K562 (cell line): ENCODE measurements around the gene NOM1. TPM values are rescaled to one million over a fixed set of nuclear protein-coding genes. Genes with fewer than 3 reads are reported as not detected.

Experiments
- ATAC-seq: fragments of 200-7000 bp; cut with Tn5 transposase; 3 replicates; pipeline ENCODE4 v1.9.1; 2020; ENCODE audit warnings: moderate library complexity
- BruUV-seq: library from RNA; stranded (reverse); fragments of 400-500 nt; replicated peaks from 2 replicates; lab custom pipeline; 2021; lab: Mats Ljungman, UMichigan
- CTCF ChIA-PET: fragments of 300-600 bp; formaldehyde crosslinking; extraction: SDS; loops from one replicate; lab custom pipeline; 2021; ENCODE audit warnings: low intra/inter-chr PET ratio; lab: Yijun Ruan, JAX
- POLR2A ChIA-PET: fragments of 300-600, 350-650 bp; sonication (Branson Sonifier 250); formaldehyde crosslinking; extraction: SDS; loops from one replicate; lab custom pipeline; 2021; ENCODE audit warnings: antibody characterized with exemption, inconsistent platforms; lab: Yijun Ruan, JAX
- DNase-seq, 4 experiments: peaks; one replicate each; pipeline versions ENCODE4 v3.0.0 to v3.0.0-alpha.2; 2011 to 2018; ENCODE audit warnings: low spot score in 3 of 4, mixed read lengths in 3 of 4; ENCODE audit errors: extremely low read depth in 1 of 4
- FAIRE-seq: peaks from 2 replicates; lab custom pipeline; 2011; peaks lifted over from hg19 to GRCh38; lab: Jason Lieb, UNC
- H2AFZ ChIP-seq: 2 replicates; pipeline ENCODE4 v1.6.0; 2011; ENCODE audit warnings: low read depth, low read length, control low read depth, inconsistent platforms
- H3K27ac ChIP-seq: fragments of 200-600 bp; 3 replicates; pipeline ENCODE4 v1.8.0; 2011; ENCODE audit warnings: low read depth, mild to moderate bottlenecking, control low read depth, inconsistent platforms, low read length, moderate library complexity, mixed read lengths; ENCODE audit errors: extremely low read depth
- H3K27me3 ChIP-seq, 2 experiments: fragments of 300-600 bp in 1 of 2; 2 replicates in 1 of 2; 3 replicates in 1 of 2; pipeline versions ENCODE4 v1.6.0 to v1.8.0; 2011; ENCODE audit warnings: inconsistent platforms in 2 of 2, low read length in 2 of 2, mild to moderate bottlenecking in 1 of 2, mixed read lengths in 1 of 2, moderate library complexity in 1 of 2; ENCODE audit not compliant: control insufficient read depth in 2 of 2, insufficient read depth in 2 of 2
- H3K36me3 ChIP-seq: fragments of 300-600 bp; 3 replicates; pipeline ENCODE4 v1.8.0; 2011; ENCODE audit warnings: mild to moderate bottlenecking, low read length, inconsistent platforms; ENCODE audit not compliant: control insufficient read depth, insufficient read depth
- H3K4me1 ChIP-seq, 2 experiments: fragments of 200-600 bp in 1 of 2; replicated peaks in 1 of 2; 2 replicates in 1 of 2; 3 replicates in 1 of 2; pipeline versions ENCODE4 v1.5.1 to v1.8.0; 2011; ENCODE audit warnings: inconsistent platforms in 2 of 2, low read length in 2 of 2, mild to moderate bottlenecking in 1 of 2, mixed read lengths in 1 of 2, moderate library complexity in 1 of 2; ENCODE audit not compliant: control insufficient read depth in 2 of 2, insufficient read depth in 2 of 2
- H3K4me2 ChIP-seq: 2 replicates; pipeline ENCODE4 v1.6.1; 2011; ENCODE audit warnings: low read length, control low read depth, inconsistent platforms, mixed read lengths; ENCODE audit not compliant: insufficient read depth
- H3K4me3 ChIP-seq: fragments of 200-600 bp; sonication (generic), shearing (Covaris generic); 2 replicates; pipeline ENCODE4 v1.5.1; 2016; ENCODE audit warnings: control low read depth, inconsistent platforms
- H3K79me2 ChIP-seq: fragments of 200-600 bp; 3 replicates; pipeline ENCODE4 v1.8.0; 2011; ENCODE audit warnings: low read length, inconsistent platforms; ENCODE audit not compliant: control insufficient read depth, insufficient read depth
- H3K9ac ChIP-seq, 2 experiments: 2 replicates each; pipeline versions ENCODE4 v1.6.0 to v1.6.1; 2011; ENCODE audit warnings: low read depth in 2 of 2, low read length in 2 of 2, control low read depth in 1 of 2, inconsistent platforms in 1 of 2, mild to moderate bottlenecking in 1 of 2, mixed read lengths in 1 of 2; ENCODE audit not compliant: insufficient read depth in 1 of 2
- H3K9me1 ChIP-seq: one replicate; pipeline ENCODE4 v1.6.0; 2011; ENCODE audit warnings: inconsistent platforms, mild to moderate bottlenecking, low read length, moderate library complexity; ENCODE audit not compliant: control insufficient read depth, insufficient read depth
- H3K9me3 ChIP-seq: replicated peaks from 2 replicates; pipeline ENCODE4 v1.5.1; 2011; ENCODE audit warnings: low read depth, low read length, inconsistent platforms; ENCODE audit not compliant: control insufficient read depth, insufficient read depth
- H4K20me1 ChIP-seq: replicated peaks from 2 replicates; pipeline ENCODE4 v1.6.1; 2011; ENCODE audit warnings: low read length, inconsistent platforms, mixed read lengths; ENCODE audit not compliant: control insufficient read depth, insufficient read depth
- ARID4B ChIP-seq: sonication (generic); formaldehyde crosslinking; IDR thresholded peaks from 2 replicates; pipeline ENCODE4 v1.8.0; 2022; ENCODE audit warnings: mild to moderate bottlenecking, missing genetic modification reagents
- ASH1L ChIP-seq: fragments of 450-650 bp; IDR thresholded peaks from 2 replicates; pipeline ENCODE4 v1.6.1; 2018; ENCODE audit warnings: borderline replicate concordance, mild to moderate bottlenecking, low read depth; ENCODE audit not compliant: partially characterized antibody
- DACH1 ChIP-seq: fragments of 450-650 bp; IDR thresholded peaks from 2 replicates; pipeline ENCODE4 v1.6.1; 2018; ENCODE audit not compliant: partially characterized antibody
- GATAD2B ChIP-seq: fragments of 450-650 bp; IDR thresholded peaks from 2 replicates; pipeline ENCODE4 v1.6.1; 2017; ENCODE audit warnings: mild to moderate bottlenecking, borderline replicate concordance
- KDM2B ChIP-seq: fragments of 250-450 bp; sonication (Bioruptor Pico); IDR thresholded peaks from 2 replicates; pipeline ENCODE4 v1.8.0; 2021; ENCODE audit warnings: mild to moderate bottlenecking, moderate library complexity
- NFIC ChIP-seq: fragments of 450-650 bp; IDR thresholded peaks from 2 replicates; pipeline ENCODE4 v1.6.1; 2017; ENCODE audit warnings: mild to moderate bottlenecking, inconsistent platforms
- PTRF ChIP-seq: fragments of 450-650 bp; IDR thresholded peaks from 2 replicates; pipeline ENCODE4 v1.6.1; 2016; ENCODE audit warnings: mild to moderate bottlenecking, missing genetic modification characterization, missing compliant biosample characterization
- PURB ChIP-seq: sonication (generic); formaldehyde crosslinking; IDR thresholded peaks from 2 replicates; pipeline ENCODE4 v1.9.0; 2021; ENCODE audit warnings: low read depth, mild to moderate bottlenecking, missing genetic modification reagents
- RBM25 ChIP-seq: fragments of 200-400 bp; formaldehyde crosslinking; IDR thresholded peaks from 2 replicates; pipeline ENCODE4 v1.6.1; 2018; ENCODE audit warnings: low read length, low read depth, moderate library complexity; ENCODE audit not compliant: severe bottlenecking
- YY1 ChIP-seq, 3 experiments: IDR thresholded peaks; 2 replicates each; pipeline ENCODE4 v1.6.1; 2011; ENCODE audit warnings: low read length in 2 of 3, mild to moderate bottlenecking in 2 of 3, moderate library complexity in 2 of 3, borderline replicate concordance in 1 of 3, control low read depth in 1 of 3, low read depth in 1 of 3; ENCODE audit not compliant: insufficient read depth in 3 of 3, insufficient replicate concordance in 2 of 3, control insufficient read depth in 1 of 3, insufficient read length in 1 of 3; ENCODE audit errors: extremely low read depth in 1 of 3
- WGBS: fragments of 100-300 bp; shearing (Covaris generic); methylation state at CpG from one replicate; pipeline ENCODE4 v1.1.6; 2016; ENCODE audit warnings: low coverage, mixed read lengths; ENCODE audit not compliant: insufficient coverage; ENCODE audit errors: missing lambda C conversion rate; 5-methylcytosine and 5-hydroxymethylcytosine counted together
- in situ Hi-C: fragments of 300-500 bp; cut with MboI; formaldehyde crosslinking; loops from 4 replicates; pipeline ENCODE4 v1.15.0; 2018; ENCODE audit warnings: inconsistent platforms, mixed read lengths
- intact Hi-C: fragments of 100-400 bp; cut with micrococcal nuclease; formaldehyde crosslinking; loops from 2 replicates; pipeline ENCODE4 v1.14.2; 2022
- polyA plus RNA-seq, 8 experiments: library from polyadenylated mRNA; depleted of rRNA in 4 of 8; stranded (reverse) in 5 of 8; unstranded in 3 of 8; fragments of >200 nt; fragmentation: Nextera tagmentation in 2 of 8; fragmentation: Illumina TruSeq in 1 of 8; extraction: Ambion mirVana in 2 of 8; extraction: Trizol in 1 of 8; gene quantifications; 2 replicates each; pipeline versions ENCODE4 v1.2.1 to v1.2.3, GENCODE V29; 2011 to 2014; ENCODE audit warnings: inconsistent platforms in 1 of 8, missing spikeins in 1 of 8
- total RNA-seq, 7 experiments: library from RNA; depleted of rRNA in 6 of 7; stranded (reverse); fragments of >200 nt in 6 of 7; fragmentation: Illumina TruSeq in 2 of 7; extraction: Trizol in 2 of 7; gene quantifications; 2 replicates each; pipeline versions ENCODE4 v1.2.1 to v1.2.3, GENCODE V29; 2011 to 2021; ENCODE audit warnings: low replicate concordance in 1 of 7

The NOM1 gene
- total and polyA plus RNA-seq, 9 of the 15 experiments (the other 6 are each of a cell fraction or from before 2014, with no cell fraction given) = 6.8 to 47.3 (median 37.4) TPM

DNA sequence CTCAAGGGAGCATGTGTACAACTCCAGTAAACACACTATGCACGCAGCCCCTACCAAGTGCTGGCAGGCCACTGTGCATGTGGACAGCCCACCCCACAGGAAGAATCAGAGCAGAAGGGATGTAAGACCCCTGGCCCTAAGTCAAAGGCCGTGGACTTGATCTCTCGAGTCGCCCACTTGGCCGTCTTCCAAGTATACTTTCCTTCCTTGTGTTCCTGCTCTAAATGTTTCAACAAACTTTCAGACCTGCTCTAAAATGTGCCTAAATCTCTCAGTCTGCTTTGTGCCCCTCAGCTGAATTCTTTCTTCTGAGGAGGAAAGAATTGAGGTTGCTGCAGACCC lies 21.1 kb upstream of the NOM1 start:
- WGBS = 8% methylated on average over 5 of the region's 5 CpGs
- Histone ChIP-seq H3K9me1 (no peaks in the 10 kb centered on the region), H4K20me1 (no peaks in the 10 kb centered on the region), H3K79me2 (no peaks in the 10 kb centered on the region), H3K4me1 (peaks cover 0 to 4% of the 10 kb centered on the region in 2 experiments; a peak in 1 of 5 replicates)
- FAIRE-seq = peak; percentile 42
- no peak for DNase-seq
- ATAC-seq = no peak
- TF ChIP-seq DACH1 (no peak), NFIC (peak; percentile 67), YY1 (IDR thresholded peaks at IDR 0.05; ENCODE audit: borderline replicate concordance in 1 of 3, control insufficient read depth in 1 of 3, extremely low read depth in 1 of 3, insufficient read depth in 3 of 3, insufficient read length in 1 of 3, insufficient replicate concordance in 2 of 3, low read depth in 1 of 3, low read length in 2 of 3) (no peak)
- TF ChIP-seq, all 486 proteins: peak for 1
- intact Hi-C loops = no loop called here
- no TSS peak for BruUV-seq
- no peak overlapping the region for H3K4me3 ChIP-seq
- H3K27ac ChIP-seq = no peak overlapping the region
- POLR2A ChIA-PET = interaction anchor here (1.4 to 2.0 kb wide), 2 partner anchors 12 to 15 kb away, joined by 3 to 5 read pairs; no protein-coding TSS in a partner anchor
- H3K4me2 ChIP-seq = no peak overlapping the region
- in situ Hi-C loops = no loop called here
- H3K27me3 ChIP-seq = peaks cover 34 to 53% of the 10 kb centered on the region in 2 experiments
- CTCF ChIA-PET = no interaction called here
- no peak overlapping the region for H2AFZ ChIP-seq
- H3K36me3 ChIP-seq = no peaks in the 10 kb centered on the region
- no peak overlapping the region for H3K9ac ChIP-seq
- no peaks in the 10 kb centered on the region for H3K9me3 ChIP-seq

GRCh38 chr7:156929789-156930539 lies 19.5 kb upstream of the NOM1 start:
- FAIRE-seq = no peak
- no peak for TF ChIP-seq GATAD2B
- TF ChIP-seq KDM2B = no peak
- no peak for TF ChIP-seq PURB (CRISPR knock-in tag)
- TF ChIP-seq ASH1L = no peak
- no peak for TF ChIP-seq RBM25
- TF ChIP-seq ARID4B (CRISPR knock-in tag) = no peak
- TF ChIP-seq PTRF (tag) = no peak

More at GRCh38 chr7:156929789-156930539, 19.5 kb upstream of the NOM1 start:
- H3K9ac ChIP-seq = peak overlapping the region in 1 of 2 experiments; percentile 13; a peak in 1 of 4 replicates
- intact Hi-C loops = no loop called here
- 4% methylated on average over 16 of the region's 16 CpGs for WGBS
- CTCF ChIA-PET = no interaction called here
- ATAC-seq (no peak), DNase-seq (no peak)
- no TSS peak for BruUV-seq
- no peak overlapping the region for H3K27ac ChIP-seq
- peaks cover 0 to 7% of the 10 kb centered on the region in 2 experiments; a peak in 2 of 5 replicates for H3K4me1 ChIP-seq
- H3K79me2 ChIP-seq = no peaks in the 10 kb centered on the region
- no peaks in the 10 kb centered on the region for H3K9me1 ChIP-seq
- H2AFZ ChIP-seq = no peak overlapping the region
- no peak overlapping the region for H3K4me2 ChIP-seq
- POLR2A ChIA-PET = interaction anchor here (0.5 kb wide), 1 partner anchor 313 kb away, joined by 3 read pairs; no protein-coding TSS in a partner anchor
- no peak overlapping the region for H3K4me3 ChIP-seq
- in situ Hi-C loops = no loop called here
- no peaks in the 10 kb centered on the region for H3K9me3 ChIP-seq
- peaks cover 32 to 58% of the 10 kb centered on the region in 2 experiments for H3K27me3 ChIP-seq
- no peaks in the 10 kb centered on the region for H3K36me3 ChIP-seq
- no peaks in the 10 kb centered on the region for H4K20me1 ChIP-seq
